Astrocyte (in vitro differentiated cells and primary cell): ENCODE data around the gene ZBTB1. TPM values are rescaled to one million over a fixed set of nuclear protein-coding genes. Genes with fewer than 3 reads are reported as not detected.
A peak's percentile ranks its signal among the peaks of the same experiment; 100 is the strongest.

Experiments
- DNase-seq: peaks from one replicate; pipeline ENCODE4 v3.0.0-alpha.2; 2010; ENCODE audit warnings: low read depth
- FAIRE-seq: peaks from 2 replicates; lab custom pipeline; 2011; peaks lifted over from hg19 to GRCh38; lab: Jason Lieb, UNC
- H2AFZ ChIP-seq: 2 replicates; pipeline ENCODE4 v1.6.0; 2012; ENCODE audit warnings: low read depth, low read length, inconsistent platforms
- H3K27ac ChIP-seq: 2 replicates; pipeline ENCODE4 v1.5.1; 2011; ENCODE audit warnings: low read depth, low read length, inconsistent platforms
- H3K27me3 ChIP-seq: 2 replicates; pipeline ENCODE4 v1.6.0; 2011; ENCODE audit warnings: low read length, inconsistent platforms; ENCODE audit not compliant: insufficient read depth
- H3K36me3 ChIP-seq: 2 replicates; pipeline ENCODE4 v1.5.1; 2011; ENCODE audit warnings: low read length, inconsistent platforms; ENCODE audit not compliant: insufficient read depth
- H3K4me1 ChIP-seq: 2 replicates; pipeline ENCODE4 v1.5.1; 2011; ENCODE audit warnings: low read length, inconsistent platforms; ENCODE audit not compliant: insufficient read depth
- H3K4me2 ChIP-seq: 2 replicates; pipeline ENCODE4 v1.6.0; 2012; ENCODE audit warnings: low read length, inconsistent platforms
- H3K4me3 ChIP-seq: 2 replicates; pipeline ENCODE4 v1.5.1; 2011; ENCODE audit warnings: low read depth, mild to moderate bottlenecking, low read length, inconsistent platforms; ENCODE audit not compliant: insufficient read depth
- H3K79me2 ChIP-seq: 2 replicates; pipeline ENCODE4 v1.6.0; 2012; ENCODE audit warnings: mild to moderate bottlenecking, low read length, inconsistent platforms; ENCODE audit not compliant: insufficient read depth
- H3K9ac ChIP-seq: 2 replicates; pipeline ENCODE4 v1.6.0; 2012; ENCODE audit warnings: mild to moderate bottlenecking, low read length, inconsistent platforms
- H3K9me3 ChIP-seq: 2 replicates; pipeline ENCODE4 v1.5.1; 2012; ENCODE audit warnings: low read depth, mild to moderate bottlenecking, low read length, inconsistent platforms; ENCODE audit not compliant: insufficient read depth
- H4K20me1 ChIP-seq: 2 replicates; pipeline ENCODE4 v1.6.0; 2012; ENCODE audit warnings: low read length, inconsistent platforms; ENCODE audit not compliant: insufficient read depth
- H3K27ac Mint-ChIP-seq: one replicate; pipeline ENCODE4 v1.8.0; 2021; ENCODE audit warnings: mild to moderate bottlenecking, mixed read lengths; ENCODE audit not compliant: unreplicated experiment
- H3K27me3 Mint-ChIP-seq: one replicate; pipeline ENCODE4 v1.8.0; 2021; ENCODE audit warnings: low read depth, mixed read lengths; ENCODE audit not compliant: unreplicated experiment
- H3K36me3 Mint-ChIP-seq: one replicate; pipeline ENCODE4 v1.8.0; 2021; ENCODE audit warnings: low read depth, mixed read lengths; ENCODE audit not compliant: unreplicated experiment
- H3K4me1 Mint-ChIP-seq: one replicate; pipeline ENCODE4 v1.8.0; 2021; ENCODE audit warnings: low read depth, mixed read lengths; ENCODE audit not compliant: unreplicated experiment
- H3K4me3 Mint-ChIP-seq: one replicate; pipeline ENCODE4 v1.8.0; 2021; ENCODE audit warnings: mild to moderate bottlenecking, moderate library complexity, mixed read lengths; ENCODE audit not compliant: unreplicated experiment
- H3K9me3 Mint-ChIP-seq: one replicate; pipeline ENCODE4 v1.8.0; 2021; ENCODE audit warnings: mild to moderate bottlenecking, mixed read lengths; ENCODE audit not compliant: unreplicated experiment
- EZH2 ChIP-seq: IDR thresholded peaks from 2 replicates; pipeline ENCODE4 v1.6.1; 2012; ENCODE audit warnings: mild to moderate bottlenecking, low read length, inconsistent platforms; ENCODE audit not compliant: insufficient read depth
- total RNA-seq: library from RNA; stranded (reverse); gene quantifications from 2 replicates; pipeline ENCODE4 v1.2.1, GENCODE V29; 2021
- TF ChIP-seq, protein P1 (sequence below): IDR thresholded peaks from 2 replicates; pipeline ENCODE4 v1.5.1; 2011; ENCODE audit warnings: low read depth, mild to moderate bottlenecking, inconsistent platforms, low read length, moderate library complexity; ENCODE audit not compliant: insufficient read depth

Gene ZBTB1
- total RNA-seq, 1 donor from 2014 or later = 43.0 TPM

DNA sequence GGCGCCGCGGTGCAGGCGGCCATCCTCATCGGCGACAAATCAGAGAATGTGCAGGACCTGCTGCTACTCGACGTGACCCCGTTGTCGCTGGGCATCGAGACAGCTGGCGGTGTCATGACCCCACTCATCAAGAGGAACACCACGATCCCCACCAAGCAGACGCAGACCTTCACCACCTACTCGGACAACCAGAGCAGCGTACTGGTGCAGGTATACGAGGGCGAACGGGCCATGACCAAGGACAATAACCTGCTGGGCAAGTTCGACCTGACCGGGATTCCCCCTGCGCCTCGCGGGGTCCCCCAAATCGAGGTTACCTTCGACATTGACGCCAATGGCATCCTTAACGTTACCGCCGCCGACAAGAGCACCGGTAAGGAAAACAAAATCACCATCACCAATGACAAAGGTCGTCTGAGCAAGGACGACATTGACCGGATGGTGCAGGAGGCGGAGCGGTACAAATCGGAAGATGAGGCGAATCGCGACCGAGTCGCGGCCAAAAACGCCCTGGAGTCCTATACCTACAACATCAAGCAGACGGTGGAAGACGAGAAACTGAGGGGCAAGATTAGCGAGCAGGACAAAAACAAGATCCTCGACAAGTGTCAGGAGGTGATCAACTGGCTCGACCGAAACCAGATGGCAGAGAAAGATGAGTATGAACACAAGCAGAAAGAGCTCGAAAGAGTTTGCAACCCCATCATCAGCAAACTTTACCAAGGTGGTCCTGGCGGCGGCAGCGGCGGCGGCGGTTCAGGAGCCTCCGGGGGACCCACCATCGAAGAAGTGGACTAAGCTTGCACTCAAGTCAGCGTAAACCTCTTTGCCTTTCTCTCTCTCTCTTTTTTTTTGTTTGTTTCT, 37.6 kb downstream of the ZBTB1 start:
- Mint-ChIP-seq H3K27ac (no peak overlapping the region), H3K4me1 (peaks cover 7% of the 10 kb centered on the region), H3K27me3 (no peaks in the 10 kb centered on the region), H3K9me3 (peaks cover 6% of the 10 kb centered on the region), H3K36me3 (peaks cover 6% of the 10 kb centered on the region), H3K4me3 (no peak overlapping the region)
- Histone ChIP-seq H3K36me3 (no peaks in the 10 kb centered on the region), H3K4me3 (peak overlapping the region; percentile 61), H3K9me3 (peaks cover 15% of the 10 kb centered on the region), H2AFZ (peak overlapping the region; percentile 84), H3K4me2 (peak overlapping the region; percentile 91), H3K4me1 (peaks cover 18% of the 10 kb centered on the region), H3K27ac (no peak overlapping the region), H3K79me2 (peaks cover 10% of the 10 kb centered on the region), H3K9ac (peak overlapping the region; percentile 62), H3K27me3 (peaks cover 18% of the 10 kb centered on the region), H4K20me1 (peaks cover 9% of the 10 kb centered on the region)
- FAIRE-seq = no peak
- peak; percentile 85 for TF ChIP-seq EZH2
- TF ChIP-seq, protein P1, sequence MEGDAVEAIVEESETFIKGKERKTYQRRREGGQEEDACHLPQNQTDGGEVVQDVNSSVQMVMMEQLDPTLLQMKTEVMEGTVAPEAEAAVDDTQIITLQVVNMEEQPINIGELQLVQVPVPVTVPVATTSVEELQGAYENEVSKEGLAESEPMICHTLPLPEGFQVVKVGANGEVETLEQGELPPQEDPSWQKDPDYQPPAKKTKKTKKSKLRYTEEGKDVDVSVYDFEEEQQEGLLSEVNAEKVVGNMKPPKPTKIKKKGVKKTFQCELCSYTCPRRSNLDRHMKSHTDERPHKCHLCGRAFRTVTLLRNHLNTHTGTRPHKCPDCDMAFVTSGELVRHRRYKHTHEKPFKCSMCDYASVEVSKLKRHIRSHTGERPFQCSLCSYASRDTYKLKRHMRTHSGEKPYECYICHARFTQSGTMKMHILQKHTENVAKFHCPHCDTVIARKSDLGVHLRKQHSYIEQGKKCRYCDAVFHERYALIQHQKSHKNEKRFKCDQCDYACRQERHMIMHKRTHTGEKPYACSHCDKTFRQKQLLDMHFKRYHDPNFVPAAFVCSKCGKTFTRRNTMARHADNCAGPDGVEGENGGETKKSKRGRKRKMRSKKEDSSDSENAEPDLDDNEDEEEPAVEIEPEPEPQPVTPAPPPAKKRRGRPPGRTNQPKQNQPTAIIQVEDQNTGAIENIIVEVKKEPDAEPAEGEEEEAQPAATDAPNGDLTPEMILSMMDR = no peak
- no peak for DNase-seq

DNA sequence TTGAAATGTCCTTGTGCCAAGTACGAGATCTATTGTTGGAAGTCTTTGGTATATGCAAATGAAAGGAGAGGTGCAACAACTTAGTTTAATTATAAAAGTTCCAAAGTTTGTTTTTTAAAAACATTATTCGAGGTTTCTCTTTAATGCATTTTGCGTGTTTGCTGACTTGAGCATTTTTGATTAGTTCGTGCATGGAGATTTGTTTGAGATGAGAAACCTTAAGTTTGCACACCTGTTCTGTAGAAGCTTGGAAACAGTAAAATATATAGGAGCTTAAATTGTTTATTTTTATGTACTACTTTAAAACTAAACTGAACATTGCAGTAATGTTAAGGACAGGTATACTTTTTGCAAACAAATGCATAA, 38.2 kb downstream of the ZBTB1 start:
- Histone ChIP-seq H3K27me3 (peaks cover 18% of the 10 kb centered on the region), H3K36me3 (no peaks in the 10 kb centered on the region), H4K20me1 (peaks cover 9% of the 10 kb centered on the region), H3K4me3 (peak overlapping the region; percentile 61), H3K27ac (no peak overlapping the region), H3K79me2 (peaks cover 10% of the 10 kb centered on the region), H2AFZ (no peak overlapping the region), H3K4me2 (peak overlapping the region; percentile 91), H3K9me3 (peaks cover 15% of the 10 kb centered on the region), H3K4me1 (peaks cover 18% of the 10 kb centered on the region), H3K9ac (no peak overlapping the region)
- no peak overlapping the region for H3K27ac Mint-ChIP-seq
- TF ChIP-seq, protein P1 = no peak
- TF ChIP-seq EZH2 = no peak
- no peak overlapping the region for H3K4me3 Mint-ChIP-seq
- no peak for FAIRE-seq
- peaks cover 6% of the 10 kb centered on the region for H3K36me3 Mint-ChIP-seq
- H3K4me1 Mint-ChIP-seq = peaks cover 7% of the 10 kb centered on the region
- H3K27me3 Mint-ChIP-seq = no peaks in the 10 kb centered on the region
- DNase-seq = no peak
- peaks cover 6% of the 10 kb centered on the region for H3K9me3 Mint-ChIP-seq
